Breast epithelium (tissue), 4 donors: ENCODE data around the gene WWC2. TPM values are rescaled to one million over a fixed set of nuclear protein-coding genes. Genes with fewer than 3 reads are reported as not detected.

ENCODE experiments used
- DNase-seq, 2 donors: peaks; one replicate each; pipeline ENCODE4 v3.0.0-alpha.2; 2019; ENCODE audit warnings: low spot score in 2 of 2
- H3K27ac ChIP-seq, 2 donors: fragments of 200-600 bp; sonication (generic) in 1 of 2; one replicate each; pipeline ENCODE4 v1.5.1; 2016 to 2019; ENCODE audit warnings: mild to moderate bottlenecking in 1 of 2
- H3K27me3 ChIP-seq, 2 donors: fragments of 200-600 bp; sonication (generic) in 1 of 2; one replicate each; pipeline versions ENCODE4 v1.5.1 to v1.6.0; 2017 to 2019; ENCODE audit warnings: control low read depth in 1 of 2, mild to moderate bottlenecking in 1 of 2
- H3K36me3 ChIP-seq: fragments of 200-600 bp; one replicate; pipeline ENCODE4 v1.5.1; 2019
- H3K4me1 ChIP-seq, 2 donors: fragments of 200-600 bp; sonication (generic); one replicate each; pipeline ENCODE4 v1.5.1; 2016 to 2019; ENCODE audit warnings: control low read depth in 1 of 2
- H3K4me3 ChIP-seq, 3 donors: fragments of 200-600 bp; sonication (generic); 1 replicate in 2 of 3; 2 replicates in 1 of 3; pipeline ENCODE4 v1.5.1; 2016 to 2019; ENCODE audit warnings: mild to moderate bottlenecking in 3 of 3, moderate library complexity in 2 of 3
- H3K9me3 ChIP-seq, 2 donors: fragments of 200-600 bp; sonication (generic) in 1 of 2; one replicate each; pipeline ENCODE4 v1.5.1; 2016 to 2019; ENCODE audit warnings: control low read depth in 1 of 2
- POLR2A ChIP-seq: fragments of 450-650 bp; IDR thresholded peaks from one replicate; pipeline ENCODE4 v1.6.1; 2016; ENCODE audit warnings: antibody characterized with exemption, mild to moderate bottlenecking, moderate library complexity
- POLR2AphosphoS5 ChIP-seq, 3 donors: sonication (generic); formaldehyde crosslinking; IDR thresholded peaks; one replicate each; pipeline ENCODE4 v1.6.1; 2017; ENCODE audit warnings: antibody characterized with exemption in 3 of 3
- intact Hi-C: fragments of 100-400 bp; cut with DNase I; formaldehyde crosslinking; loops from one replicate; pipeline ENCODE4 v1.15.1; 2023; ENCODE audit warnings: low total_unique reads
- total RNA-seq, 3 donors: library from RNA; depleted of rRNA; stranded (reverse); fragments of >200 nt; gene quantifications; one replicate each; pipeline ENCODE4 v1.1.0, GENCODE V29; 2016
- TF ChIP-seq, protein P1 (sequence below), 3 donors: fragments of 450-650 bp; IDR thresholded peaks; one replicate each; pipeline ENCODE4 v1.5.1; 2016 to 2017; ENCODE audit warnings: antibody characterized with exemption in 3 of 3, mild to moderate bottlenecking in 3 of 3, moderate library complexity in 3 of 3

WWC2 gene
- total RNA-seq, 3 donors from 2014 or later: 37.4 to 40.4 (median 40.3) TPM

DNA sequence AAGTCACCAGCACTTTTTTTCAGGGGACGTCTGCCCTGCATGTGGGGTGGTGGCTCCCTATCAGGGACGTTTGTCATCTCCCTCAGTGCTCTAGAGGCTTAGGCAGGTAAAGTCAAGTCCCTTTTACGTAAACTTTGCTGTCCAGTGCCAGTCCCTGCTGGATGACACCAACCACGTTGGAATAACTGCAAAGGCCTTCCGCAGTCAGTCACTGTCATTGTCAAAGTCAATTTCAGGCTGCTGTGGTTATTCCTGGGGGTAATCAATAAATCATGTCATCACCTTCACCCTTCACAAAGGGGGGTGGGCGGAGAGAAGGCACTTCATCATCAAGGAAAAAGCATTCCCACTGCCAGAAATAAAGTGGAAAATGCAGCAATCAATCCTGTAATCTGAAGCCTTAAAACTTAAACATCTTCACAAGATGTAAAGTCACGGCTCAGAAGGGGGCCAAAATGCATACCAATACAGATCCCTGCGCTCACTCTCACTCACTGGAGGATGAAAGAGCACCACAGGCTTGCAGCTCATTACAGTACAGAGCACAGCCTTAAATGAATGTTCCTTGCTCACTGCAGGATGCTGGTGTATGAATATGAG is 164.8 kb downstream of the WWC2 start:
- no peaks in the 10 kb centered on the region for H3K36me3 ChIP-seq

DNA sequence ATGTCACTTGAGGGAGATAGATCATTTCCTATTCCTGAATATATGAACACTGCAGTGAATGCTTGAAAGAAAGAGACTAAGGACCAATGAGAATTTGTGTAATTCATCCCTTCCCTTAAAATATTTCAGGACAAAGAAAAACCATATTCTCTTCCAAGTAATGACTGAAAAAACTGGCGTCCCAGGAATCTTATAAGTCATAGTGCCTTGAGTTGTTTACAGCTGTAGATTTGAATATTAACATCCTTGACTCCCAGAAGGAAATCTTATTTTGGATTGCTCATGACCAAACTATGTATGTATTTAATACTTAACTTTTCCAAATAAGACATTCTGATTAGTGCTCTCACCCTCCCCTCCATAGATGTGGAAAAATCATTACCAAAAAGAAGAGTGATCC is 165.6 kb downstream of the WWC2 start:
- Histone ChIP-seq H3K9me3 (no peaks in the 10 kb centered on the region), H3K36me3 (no peaks in the 10 kb centered on the region), H3K4me3 (no peak overlapping the region), H3K27ac (no peak overlapping the region), H3K27me3 (no peaks in the 10 kb centered on the region), H3K4me1 (no peaks in the 10 kb centered on the region)
- no peak for DNase-seq
- intact Hi-C loops: no loop called here
- TF ChIP-seq, protein P1, sequence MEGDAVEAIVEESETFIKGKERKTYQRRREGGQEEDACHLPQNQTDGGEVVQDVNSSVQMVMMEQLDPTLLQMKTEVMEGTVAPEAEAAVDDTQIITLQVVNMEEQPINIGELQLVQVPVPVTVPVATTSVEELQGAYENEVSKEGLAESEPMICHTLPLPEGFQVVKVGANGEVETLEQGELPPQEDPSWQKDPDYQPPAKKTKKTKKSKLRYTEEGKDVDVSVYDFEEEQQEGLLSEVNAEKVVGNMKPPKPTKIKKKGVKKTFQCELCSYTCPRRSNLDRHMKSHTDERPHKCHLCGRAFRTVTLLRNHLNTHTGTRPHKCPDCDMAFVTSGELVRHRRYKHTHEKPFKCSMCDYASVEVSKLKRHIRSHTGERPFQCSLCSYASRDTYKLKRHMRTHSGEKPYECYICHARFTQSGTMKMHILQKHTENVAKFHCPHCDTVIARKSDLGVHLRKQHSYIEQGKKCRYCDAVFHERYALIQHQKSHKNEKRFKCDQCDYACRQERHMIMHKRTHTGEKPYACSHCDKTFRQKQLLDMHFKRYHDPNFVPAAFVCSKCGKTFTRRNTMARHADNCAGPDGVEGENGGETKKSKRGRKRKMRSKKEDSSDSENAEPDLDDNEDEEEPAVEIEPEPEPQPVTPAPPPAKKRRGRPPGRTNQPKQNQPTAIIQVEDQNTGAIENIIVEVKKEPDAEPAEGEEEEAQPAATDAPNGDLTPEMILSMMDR (IDR thresholded peaks at IDR 0.05): no peak
- TF ChIP-seq POLR2AphosphoS5 (IDR thresholded peaks at IDR 0.05) (no peak), POLR2A (no peak)

More for the DNA sequence above, 164.8 kb downstream of the WWC2 start:
- TF ChIP-seq POLR2A (no peak), POLR2AphosphoS5 (IDR thresholded peaks at IDR 0.05) (no peak)
- TF ChIP-seq, protein P1 (IDR thresholded peaks at IDR 0.05): no peak
- Histone ChIP-seq H3K27me3 (no peaks in the 10 kb centered on the region), H3K4me3 (no peak overlapping the region), H3K4me1 (no peaks in the 10 kb centered on the region), H3K27ac (no peak overlapping the region), H3K9me3 (no peaks in the 10 kb centered on the region)
- intact Hi-C loops: loop anchor here (1.0 kb wide), 1 partner anchor 182 kb away; no protein-coding TSS in a partner anchor
- DNase-seq: no peak

DNA sequence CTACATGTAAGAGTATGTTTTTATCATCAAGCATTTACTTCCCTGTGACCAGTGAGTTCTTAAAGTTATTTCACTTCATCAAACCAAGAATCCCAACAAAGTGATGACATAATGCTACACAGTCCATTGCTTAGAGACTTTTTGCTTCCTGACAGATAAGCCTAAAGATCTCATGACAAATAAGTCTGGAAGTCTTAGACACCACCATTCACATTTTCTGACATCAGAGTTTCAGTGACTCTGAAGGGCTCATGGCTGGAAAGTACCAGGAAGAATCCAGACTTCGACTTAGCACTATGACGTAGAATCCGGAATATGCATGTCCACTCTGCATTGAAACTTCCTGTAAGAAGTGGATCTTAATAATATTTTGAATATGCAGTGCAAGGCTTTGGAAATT is 167.3 kb downstream of the WWC2 start:
- Histone ChIP-seq H3K4me1 (no peaks in the 10 kb centered on the region), H3K4me3 (no peak overlapping the region), H3K36me3 (no peaks in the 10 kb centered on the region), H3K27me3 (no peaks in the 10 kb centered on the region), H3K9me3 (no peaks in the 10 kb centered on the region), H3K27ac (no peak overlapping the region)
- DNase-seq: no peak
- intact Hi-C loops: no loop called here
- TF ChIP-seq, protein P1 (IDR thresholded peaks at IDR 0.05): no peak
- no peak for TF ChIP-seq POLR2A
- no peak for TF ChIP-seq POLR2AphosphoS5 (IDR thresholded peaks at IDR 0.05)

DNA sequence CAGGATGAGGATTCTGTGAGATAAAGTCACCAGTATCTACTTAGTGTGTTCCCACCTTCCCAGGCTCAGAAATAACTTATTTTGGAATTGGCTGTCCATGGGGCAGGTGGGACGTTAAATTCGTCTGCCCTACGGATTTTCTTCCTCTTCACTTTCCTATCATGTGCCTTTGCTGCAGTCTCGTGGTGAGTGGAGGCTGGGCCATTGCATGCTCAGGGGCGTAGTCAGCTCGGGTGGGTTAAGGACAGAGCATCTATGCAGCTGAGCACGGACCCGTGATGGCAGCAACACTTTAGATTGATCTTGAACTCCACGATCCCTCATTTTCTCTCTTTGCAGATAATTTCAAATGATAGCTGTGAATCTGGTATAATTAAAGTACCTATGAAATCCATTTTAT is 169.5 kb downstream of the WWC2 start:
- DNase-seq: no peak
- Histone ChIP-seq H3K9me3 (no peaks in the 10 kb centered on the region), H3K4me3 (no peak overlapping the region), H3K27ac (no peak overlapping the region), H3K36me3 (no peaks in the 10 kb centered on the region), H3K4me1 (no peaks in the 10 kb centered on the region), H3K27me3 (no peaks in the 10 kb centered on the region)
- intact Hi-C loops: no loop called here
- no peak for TF ChIP-seq POLR2AphosphoS5 (IDR thresholded peaks at IDR 0.05)
- TF ChIP-seq POLR2A: no peak
- TF ChIP-seq, protein P1 (IDR thresholded peaks at IDR 0.05): no peak

DNA sequence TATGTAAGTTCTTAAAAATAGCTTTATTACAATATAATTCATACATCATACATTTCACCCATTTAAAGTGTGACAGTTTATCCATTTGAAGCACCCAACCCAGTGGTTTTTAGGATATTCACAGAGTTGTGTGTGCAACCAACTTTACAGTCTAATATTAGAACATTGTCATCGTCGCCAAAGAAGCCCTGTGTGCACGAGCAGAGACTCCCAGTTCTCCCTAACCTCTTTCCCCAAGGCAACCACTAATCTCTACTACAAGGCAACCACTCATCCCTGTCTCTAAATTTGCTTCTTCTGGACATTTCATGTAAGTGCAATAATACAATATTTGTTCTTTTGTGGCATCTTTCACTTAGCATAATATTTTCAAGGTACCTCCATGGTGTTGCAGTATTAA is 173.3 kb downstream of the WWC2 start:
- DNase-seq: no peak
- Histone ChIP-seq H3K27me3 (no peaks in the 10 kb centered on the region), H3K27ac (no peak overlapping the region), H3K9me3 (peaks cover 0 to 25% of the 10 kb centered on the region in 2 donors), H3K4me1 (no peaks in the 10 kb centered on the region), H3K4me3 (no peak overlapping the region), H3K36me3 (peaks cover 5% of the 10 kb centered on the region)
- intact Hi-C loops: no loop called here
- TF ChIP-seq POLR2AphosphoS5 (IDR thresholded peaks at IDR 0.05): no peak
- TF ChIP-seq, protein P1 (IDR thresholded peaks at IDR 0.05): no peak
